OCI-LY3 (cell line): ENCODE results near the gene HOXD12.

Source experiments
- CTCF ChIP-seq: fragments of 200-600, 300-600 bp; sonication (generic); IDR thresholded peaks from 2 replicates; pipeline ENCODE4 v1.5.1; 2014; ENCODE audit warnings: antibody characterized with exemption, low read length, low read depth
- EZH2phosphoT487 ChIP-seq: fragments of 200-600 bp; shearing (Covaris generic); IDR thresholded peaks from 2 replicates; pipeline ENCODE4 v1.6.1; 2018; ENCODE audit warnings: antibody characterized with exemption, mixed run types, low read depth

- TF ChIP-seq CTCF = no peak
- TF ChIP-seq EZH2phosphoT487 = no peak
Measured at GRCh38 chr2:176102309-176102866, 2.8 kb downstream of the HOXD12 start.
